Measurements from ENCODE around the gene SERTAD3.
"Not testable (repeated sequence)": the region's sequence is repeated elsewhere in the genome, so short reads cannot be mapped to it uniquely, and the experiment has no call there.

GRCh38 chr19:40463587-40464037, 19.5 kb upstream of the SERTAD3 start:
- TF ChIP-seq POLR2A (IDR thresholded peaks at IDR 0.05; ENCODE audit: low read length); GATA1 (IDR thresholded peaks at IDR 0.05; ENCODE audit: low read depth, low read length): not testable (repeated sequence)
